GM12865 (cell line): ENCODE results near the gene MYCN.
A peak's percentile ranks its signal among the peaks of the same experiment; 100 is the strongest.
"Not testable (repeated sequence)": the region's sequence is repeated elsewhere in the genome, so short reads cannot be mapped to it uniquely, and the experiment has no call there.

Experiments used
- DNase-seq: peaks from one replicate; pipeline ENCODE4 v3.0.0; 2010; ENCODE audit warnings: low read depth
- H3K4me3 ChIP-seq: 2 replicates; pipeline ENCODE4 v1.5.1; 2011; ENCODE audit warnings: mild to moderate bottlenecking, low read depth, low read length, control low read depth
- TF ChIP-seq, protein P1 (sequence below): IDR thresholded peaks from 2 replicates; pipeline ENCODE4 v1.5.1; 2011; ENCODE audit warnings: low read length, control low read depth, low read depth, inconsistent platforms; ENCODE audit not compliant: insufficient read depth; ENCODE audit errors: missing control alignments

MYCN gene

DNA sequence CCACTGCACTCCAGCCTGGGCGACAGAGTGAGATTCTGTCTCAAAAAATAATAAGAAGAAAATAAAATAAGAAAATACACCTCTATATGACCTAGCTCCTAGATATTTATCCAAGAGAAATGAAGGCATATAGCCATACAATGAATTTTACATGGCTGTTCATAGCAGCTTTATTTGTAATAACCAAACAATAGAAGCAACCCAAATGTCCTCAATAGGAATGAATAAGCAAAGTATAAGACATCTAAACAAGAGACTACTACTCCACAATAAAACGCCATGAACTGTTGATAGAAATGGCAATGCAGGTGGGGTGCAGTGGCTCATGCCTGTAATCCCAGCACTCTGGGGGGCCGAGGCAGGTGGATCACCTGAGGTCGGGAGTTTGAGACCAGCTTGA, 31.2 kb upstream of the MYCN start:
- no peak overlapping the region for H3K4me3 ChIP-seq
- TF ChIP-seq, protein P1, sequence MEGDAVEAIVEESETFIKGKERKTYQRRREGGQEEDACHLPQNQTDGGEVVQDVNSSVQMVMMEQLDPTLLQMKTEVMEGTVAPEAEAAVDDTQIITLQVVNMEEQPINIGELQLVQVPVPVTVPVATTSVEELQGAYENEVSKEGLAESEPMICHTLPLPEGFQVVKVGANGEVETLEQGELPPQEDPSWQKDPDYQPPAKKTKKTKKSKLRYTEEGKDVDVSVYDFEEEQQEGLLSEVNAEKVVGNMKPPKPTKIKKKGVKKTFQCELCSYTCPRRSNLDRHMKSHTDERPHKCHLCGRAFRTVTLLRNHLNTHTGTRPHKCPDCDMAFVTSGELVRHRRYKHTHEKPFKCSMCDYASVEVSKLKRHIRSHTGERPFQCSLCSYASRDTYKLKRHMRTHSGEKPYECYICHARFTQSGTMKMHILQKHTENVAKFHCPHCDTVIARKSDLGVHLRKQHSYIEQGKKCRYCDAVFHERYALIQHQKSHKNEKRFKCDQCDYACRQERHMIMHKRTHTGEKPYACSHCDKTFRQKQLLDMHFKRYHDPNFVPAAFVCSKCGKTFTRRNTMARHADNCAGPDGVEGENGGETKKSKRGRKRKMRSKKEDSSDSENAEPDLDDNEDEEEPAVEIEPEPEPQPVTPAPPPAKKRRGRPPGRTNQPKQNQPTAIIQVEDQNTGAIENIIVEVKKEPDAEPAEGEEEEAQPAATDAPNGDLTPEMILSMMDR = no peak
- no peak for DNase-seq

DNA sequence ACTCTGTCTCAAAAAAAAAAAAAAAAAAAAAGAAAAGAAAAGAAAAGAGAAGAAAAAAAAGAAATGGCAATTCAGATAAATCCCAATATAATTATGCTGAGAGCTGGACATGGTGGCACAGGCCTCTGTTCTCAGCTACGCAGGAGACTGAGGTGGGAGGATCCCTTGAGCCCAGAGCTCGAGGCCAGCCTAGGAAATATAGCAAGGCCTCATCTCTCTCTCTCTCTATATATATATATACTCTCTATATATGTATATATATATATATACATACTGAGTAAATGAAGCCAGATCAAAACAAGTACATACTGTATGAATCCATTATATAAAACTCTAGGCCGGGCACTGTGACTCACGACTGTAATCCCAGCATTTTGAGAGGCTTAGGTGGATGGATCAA, 30.6 kb upstream of the MYCN start:
- DNase-seq = no peak
- H3K4me3 ChIP-seq = no peak overlapping the region

DNA sequence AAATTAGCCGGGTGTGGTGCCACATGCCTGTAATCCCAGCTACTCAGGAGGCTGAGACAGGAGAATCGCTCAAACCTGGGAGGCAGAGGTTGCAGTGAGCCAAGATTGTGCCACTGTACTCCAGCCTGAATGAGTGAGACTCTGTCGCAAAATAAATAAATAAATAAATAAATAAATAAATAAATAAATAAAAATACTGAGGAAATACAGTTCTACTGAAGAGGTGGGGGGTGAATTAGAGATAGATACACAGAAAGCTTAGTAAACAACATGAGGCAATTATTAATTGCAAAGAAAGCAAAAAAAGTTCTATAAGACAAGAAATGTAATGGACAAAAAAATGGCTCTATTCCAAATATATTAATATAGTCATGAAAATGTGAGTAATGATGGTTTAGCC, 29.1 kb upstream of the MYCN start:
- not testable (repeated sequence) for H3K4me3 ChIP-seq, DNase-seq

More for the DNA sequence above, 30.6 kb upstream of the MYCN start:
- TF ChIP-seq, protein P1 = no peak

DNA sequence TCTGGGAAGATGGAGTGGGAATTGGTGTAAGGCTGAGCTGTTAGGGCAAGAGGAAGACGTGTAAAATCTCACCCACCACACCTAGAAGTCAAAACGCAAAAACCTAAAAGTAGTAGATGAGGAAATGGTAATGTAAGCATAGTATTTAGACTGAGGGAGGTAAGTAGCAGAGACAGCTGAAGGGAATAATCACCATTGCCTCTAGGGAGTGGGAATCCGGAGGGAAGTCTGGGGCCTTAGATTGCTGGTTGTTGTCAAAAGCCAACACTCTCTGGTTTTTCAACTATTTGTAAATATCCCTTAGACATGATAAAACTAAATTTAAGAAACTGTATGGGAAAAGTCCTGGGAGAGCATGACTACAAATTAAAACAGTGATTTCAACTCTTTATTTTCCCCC, 28.7 kb upstream of the MYCN start:
- TF ChIP-seq, protein P1 = no peak
- no peak overlapping the region for H3K4me3 ChIP-seq
- no peak for DNase-seq

DNA sequence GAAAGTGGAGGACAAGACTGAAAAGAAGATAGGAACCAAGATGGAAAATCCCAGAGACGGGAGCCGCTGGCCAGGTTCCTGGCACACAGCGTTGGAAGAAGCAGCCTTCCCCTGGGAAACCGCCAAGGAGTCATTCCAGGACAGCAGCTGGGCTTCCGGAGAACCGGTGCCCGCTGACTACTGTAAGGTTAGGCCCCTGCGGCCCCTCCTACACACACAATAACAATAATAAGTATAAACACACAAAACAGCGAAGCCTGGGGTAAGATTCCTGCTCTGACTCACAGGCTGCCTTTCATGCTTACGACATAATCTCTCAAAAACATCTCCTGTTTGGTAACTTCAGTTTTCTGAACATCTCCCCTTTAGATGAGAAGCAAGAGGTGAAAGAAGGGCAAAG, 28.1 kb upstream of the MYCN start:
- no peak overlapping the region for H3K4me3 ChIP-seq
- TF ChIP-seq, protein P1 = no peak
- no peak for DNase-seq

DNA sequence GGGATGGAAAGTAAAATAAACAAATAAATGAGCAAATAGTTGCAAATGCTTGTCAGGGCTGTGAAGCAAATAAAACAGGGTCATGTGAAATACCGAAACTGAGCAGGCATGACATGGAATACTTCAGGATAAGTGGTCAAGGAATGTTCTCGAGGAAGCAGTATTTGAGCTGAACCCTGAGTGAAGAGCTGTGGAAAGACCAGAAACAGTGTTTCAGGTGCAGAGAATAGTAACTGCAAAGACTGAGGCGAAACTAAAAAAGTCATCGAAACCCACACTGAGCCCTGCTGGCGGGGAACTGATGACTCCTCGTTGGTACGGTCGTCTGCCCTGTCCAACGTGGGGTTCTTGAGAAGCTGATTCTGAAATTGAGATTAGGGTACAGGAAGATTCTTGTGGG, 27.2 kb upstream of the MYCN start:
- peak; percentile 36 for DNase-seq
- TF ChIP-seq, protein P1 = no peak
- H3K4me3 ChIP-seq = no peak overlapping the region

DNA sequence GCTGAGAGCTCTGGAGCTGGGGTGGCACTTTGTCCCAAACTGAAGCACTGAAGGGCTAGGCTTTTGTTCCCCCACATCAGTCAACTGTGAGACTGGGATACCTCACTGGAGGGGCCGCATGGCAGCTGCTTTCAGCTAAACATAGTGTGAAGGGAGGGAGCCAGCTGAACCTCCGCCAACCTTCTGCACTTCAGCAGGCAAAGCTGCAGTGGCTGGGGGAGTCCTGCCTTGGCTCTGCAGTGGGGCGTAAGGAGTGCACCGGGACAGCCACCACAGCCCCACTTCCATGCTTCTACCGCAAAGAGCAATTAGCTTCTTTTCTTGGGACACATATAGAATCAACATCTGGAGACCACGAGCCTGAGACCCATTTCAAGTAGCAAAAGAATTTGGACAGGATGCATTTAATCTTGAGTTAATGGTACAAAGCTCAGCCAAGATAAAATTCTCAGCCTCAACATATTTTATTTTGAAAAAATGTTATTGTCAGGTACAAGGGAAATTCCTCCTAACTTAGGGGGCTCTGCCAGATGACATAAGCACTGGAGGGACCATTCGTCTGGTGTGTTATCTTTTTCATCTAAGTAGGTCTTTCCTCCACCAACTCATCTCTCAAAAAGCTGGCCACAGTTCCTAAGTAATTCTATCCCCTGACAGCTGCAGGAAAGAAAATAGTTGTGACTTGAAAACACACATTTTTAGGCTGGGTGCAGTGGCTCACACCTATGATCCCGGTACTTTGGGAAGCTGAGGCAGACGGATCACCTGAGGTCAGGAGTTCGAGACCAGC, 25.6 kb upstream of the MYCN start:
- TF ChIP-seq, protein P1 = no peak
- H3K4me3 ChIP-seq = no peak overlapping the region
- DNase-seq = no peak

DNA sequence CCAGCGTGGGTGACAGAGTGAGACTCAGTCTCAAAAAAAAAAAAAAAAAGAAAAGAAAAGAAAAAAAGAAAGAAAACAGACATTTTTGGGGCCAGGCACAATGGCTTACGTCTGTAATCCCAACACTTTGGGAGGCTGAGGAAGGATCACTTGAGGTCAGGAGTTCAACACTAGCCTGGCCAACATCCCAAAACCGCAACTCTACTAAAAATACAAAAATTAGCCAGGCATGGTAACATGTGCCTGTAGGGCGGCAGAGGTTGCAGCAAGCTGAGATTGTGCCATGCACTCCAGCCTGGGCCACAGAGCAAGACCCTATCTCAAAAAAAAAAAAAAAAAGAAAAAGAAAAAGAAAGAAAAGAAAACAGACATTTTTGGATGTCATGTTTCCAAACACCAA, 24.8 kb upstream of the MYCN start:
- DNase-seq = not testable (repeated sequence)

More for the DNA sequence above, 24.8 kb upstream of the MYCN start:
- not testable (repeated sequence) for H3K4me3 ChIP-seq
